GM19372 (cell line): ENCODE measurements around the gene GLCE.
"Not testable (repeated sequence)": the region's sequence is repeated elsewhere in the genome, so short reads cannot be mapped to it uniquely, and the experiment has no call there.

ENCODE experiments used
- ATAC-seq: cut with Tn5 transposase; IDR thresholded peaks from one replicate; pipeline ENCODE4 v1.9.1; 2021; ENCODE audit warnings: mild to moderate bottlenecking, low read depth, moderate library complexity; ENCODE audit not compliant: unreplicated experiment

Gene GLCE

DNA sequence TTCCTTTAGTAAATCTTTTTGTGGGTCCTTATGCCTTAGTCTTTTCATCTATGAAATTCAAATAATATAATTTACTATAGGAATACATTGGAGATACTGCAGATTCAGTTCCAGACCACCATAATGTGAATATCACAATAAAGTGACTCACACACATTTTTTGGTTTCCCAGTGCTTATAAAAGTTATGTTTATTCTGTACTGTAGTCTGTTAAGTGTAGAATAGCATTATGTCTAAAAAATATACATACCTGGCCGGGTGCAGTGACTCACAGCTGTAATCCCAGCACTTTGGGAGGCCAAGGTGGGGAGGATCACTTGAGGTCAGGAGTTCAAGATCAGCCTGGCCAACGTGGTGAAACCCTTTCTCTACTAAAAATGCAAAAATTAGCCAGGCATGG, 84.4 kb downstream of the GLCE start:
- no peak for ATAC-seq

DNA sequence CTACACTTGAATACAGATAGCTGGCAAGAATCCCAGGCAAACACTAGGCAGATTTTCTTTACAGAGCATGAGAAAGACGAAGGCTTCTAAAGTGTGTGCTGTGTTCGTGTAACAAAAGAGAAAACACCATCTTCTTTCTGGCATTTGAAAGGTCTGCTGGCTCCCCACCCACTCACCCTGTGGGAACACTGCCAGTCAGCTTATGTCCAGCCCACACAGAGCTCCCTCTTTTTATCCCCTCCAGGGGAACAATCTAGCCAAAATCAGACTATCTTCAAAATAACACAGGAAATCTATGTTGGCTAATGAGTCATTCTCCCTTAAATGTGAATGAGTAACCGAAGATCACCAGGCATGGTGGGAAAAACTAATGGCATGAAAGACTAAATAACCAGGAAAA, 92.7 kb downstream of the GLCE start:
- no peak for ATAC-seq

- ATAC-seq, result no peak
Observed at GRCh38 chr15:69265347-69265955, 105.0 kb downstream of the GLCE start.

- ATAC-seq, result no peak
Observed at GRCh38 chr15:69271217-69271616, 110.8 kb downstream of the GLCE start.

DNA sequence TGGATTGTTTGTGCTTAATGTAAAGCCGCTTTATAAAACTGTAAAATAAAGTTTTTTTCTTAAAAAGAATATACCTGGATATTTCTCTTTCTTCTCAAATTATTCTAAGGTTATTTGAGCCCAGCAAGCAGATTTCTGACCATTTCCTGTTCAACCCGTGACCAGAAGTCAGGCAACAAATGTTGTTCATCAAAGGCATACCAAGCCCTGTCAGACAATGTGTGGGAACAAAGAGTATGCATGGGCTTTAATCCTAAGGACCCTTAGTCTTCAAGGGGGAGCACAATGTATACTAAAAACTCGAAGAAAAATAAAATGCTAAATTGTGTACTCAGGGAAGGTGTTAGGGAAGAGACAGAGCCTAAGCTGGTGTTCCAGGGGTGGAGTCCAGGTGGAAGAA, 111.7 kb downstream of the GLCE start:
- no peak for ATAC-seq

GRCh38 chr15:69272891-69273290, 112.5 kb downstream of the GLCE start:
- ATAC-seq, result no peak

DNA sequence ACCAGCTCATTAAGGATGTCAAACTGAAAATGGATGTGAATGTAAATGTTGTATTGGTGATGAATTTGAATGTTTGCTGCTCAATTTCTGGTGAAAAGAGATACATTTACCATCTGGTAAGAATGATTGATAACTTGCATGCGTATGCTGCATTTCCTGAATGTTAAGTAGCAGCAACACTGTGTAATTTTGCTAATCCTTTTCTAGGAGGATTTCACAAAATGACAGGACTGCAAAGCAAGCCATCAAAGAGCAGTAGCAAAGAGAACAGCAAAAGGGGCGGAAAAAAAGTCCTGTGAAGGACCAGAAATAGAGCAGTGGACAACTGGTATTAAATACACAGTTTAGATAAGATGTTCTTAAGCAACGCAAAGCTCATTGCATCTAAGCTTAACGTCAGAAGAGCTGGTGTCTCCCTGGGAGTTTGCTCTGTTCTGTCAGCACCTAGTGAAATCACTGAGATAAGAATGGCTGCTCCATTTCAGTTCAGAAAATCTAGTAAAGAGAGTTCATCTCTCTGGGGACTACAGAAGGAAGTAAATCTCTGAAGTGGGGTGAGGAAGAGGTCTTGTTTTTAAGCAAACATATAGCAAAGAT, 114.7 kb downstream of the GLCE start:
- no peak for ATAC-seq

GRCh38 chr15:69275933-69276560, 115.6 kb downstream of the GLCE start:
- no peak for ATAC-seq

DNA sequence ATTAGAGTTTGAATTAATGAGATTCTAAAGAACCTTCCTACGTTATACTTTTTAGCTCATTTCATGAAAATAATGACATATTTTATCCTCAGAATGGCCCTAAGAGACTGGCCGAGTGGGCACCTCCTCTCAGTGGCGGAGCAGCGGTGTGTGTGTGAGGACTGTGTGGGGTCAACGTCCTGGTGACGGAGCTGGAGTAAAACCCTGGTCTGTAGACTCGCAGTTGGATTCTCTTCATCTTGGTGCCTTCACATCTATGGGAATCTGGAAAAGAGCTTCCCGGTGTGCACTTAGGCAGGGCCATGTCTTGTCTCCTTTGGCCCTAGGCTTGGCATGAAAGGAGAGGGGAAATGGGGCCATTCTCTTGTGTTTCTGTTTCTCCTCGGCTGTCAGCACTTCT, 116.9 kb downstream of the GLCE start:
- ATAC-seq, result no peak

DNA sequence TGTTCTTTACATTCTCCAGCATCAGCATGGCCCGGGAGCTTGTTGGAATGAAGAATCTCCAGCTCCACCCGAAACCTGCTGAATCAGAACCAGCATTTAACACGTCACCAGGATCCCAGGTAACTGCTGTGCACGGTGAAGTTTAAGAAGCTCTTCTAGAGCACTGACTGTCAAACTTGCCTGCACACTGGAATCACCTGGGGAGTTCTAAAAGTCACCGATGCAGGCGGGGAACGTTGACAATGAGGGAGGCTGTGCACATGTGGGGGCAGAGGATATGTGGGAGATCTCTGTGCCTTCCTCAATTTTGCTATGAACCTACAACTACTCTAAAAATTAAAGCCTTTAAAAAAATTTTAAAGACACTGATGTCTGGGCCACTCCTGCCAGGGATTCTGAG, 119.2 kb downstream of the GLCE start:
- ATAC-seq, result no peak

GRCh38 chr15:69280783-69281182, 120.3 kb downstream of the GLCE start:
- ATAC-seq, result no peak

DNA sequence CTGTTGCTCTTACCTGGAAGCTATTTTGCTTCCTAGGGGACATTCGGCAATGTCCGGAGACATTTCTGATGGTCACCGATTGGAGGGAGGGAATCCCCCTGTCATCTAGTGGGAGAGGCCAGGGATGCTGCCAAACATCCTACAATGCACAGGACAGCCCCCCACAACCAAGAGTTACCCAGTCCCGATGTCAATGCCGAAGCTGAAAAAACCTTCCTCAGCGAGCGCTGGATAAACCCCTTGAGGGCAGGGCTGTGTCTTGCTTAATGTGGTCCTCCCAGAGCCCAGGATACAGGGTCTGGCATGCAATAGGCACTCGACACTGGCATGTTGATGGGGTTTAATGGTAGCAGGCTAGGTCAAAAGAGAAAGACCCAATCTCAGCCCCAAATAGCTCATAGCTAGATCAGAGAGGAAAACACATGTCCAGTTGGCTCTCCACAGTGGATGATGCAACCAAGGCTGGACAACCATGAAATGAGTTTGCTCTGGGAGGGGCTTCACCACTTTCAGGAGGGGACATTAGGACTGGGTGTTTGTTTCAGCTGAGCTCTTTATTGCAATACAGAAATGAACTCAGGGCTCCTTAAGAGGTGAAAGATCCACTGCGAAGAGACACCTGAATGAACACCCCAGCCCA, 121.8 kb downstream of the GLCE start:
- ATAC-seq, result no peak

- ATAC-seq, result no peak
Observed at GRCh38 chr15:69285834-69286233, 125.4 kb downstream of the GLCE start.

DNA sequence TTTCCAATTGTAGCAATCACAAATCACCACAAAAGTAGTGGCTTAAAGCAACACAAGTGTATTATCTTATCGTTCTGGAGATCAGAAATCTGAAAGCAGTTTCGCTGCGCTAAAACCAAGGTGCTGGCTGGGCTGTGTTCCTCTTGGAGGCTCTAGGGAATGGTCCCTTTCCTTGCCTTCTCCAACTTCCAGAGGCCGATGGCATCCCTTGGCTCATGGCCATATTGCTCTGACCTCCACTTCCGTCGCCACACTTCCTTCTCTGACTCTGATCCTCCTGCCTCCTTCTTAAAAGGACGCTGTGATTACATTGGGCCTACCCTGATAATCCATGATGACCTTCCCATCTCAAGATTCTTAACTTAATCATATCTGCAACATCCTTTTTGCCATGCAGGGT, 127.6 kb downstream of the GLCE start:
- ATAC-seq, result no peak

- no peak for ATAC-seq
Observed at GRCh38 chr15:69288531-69289341, 128.3 kb downstream of the GLCE start.

DNA sequence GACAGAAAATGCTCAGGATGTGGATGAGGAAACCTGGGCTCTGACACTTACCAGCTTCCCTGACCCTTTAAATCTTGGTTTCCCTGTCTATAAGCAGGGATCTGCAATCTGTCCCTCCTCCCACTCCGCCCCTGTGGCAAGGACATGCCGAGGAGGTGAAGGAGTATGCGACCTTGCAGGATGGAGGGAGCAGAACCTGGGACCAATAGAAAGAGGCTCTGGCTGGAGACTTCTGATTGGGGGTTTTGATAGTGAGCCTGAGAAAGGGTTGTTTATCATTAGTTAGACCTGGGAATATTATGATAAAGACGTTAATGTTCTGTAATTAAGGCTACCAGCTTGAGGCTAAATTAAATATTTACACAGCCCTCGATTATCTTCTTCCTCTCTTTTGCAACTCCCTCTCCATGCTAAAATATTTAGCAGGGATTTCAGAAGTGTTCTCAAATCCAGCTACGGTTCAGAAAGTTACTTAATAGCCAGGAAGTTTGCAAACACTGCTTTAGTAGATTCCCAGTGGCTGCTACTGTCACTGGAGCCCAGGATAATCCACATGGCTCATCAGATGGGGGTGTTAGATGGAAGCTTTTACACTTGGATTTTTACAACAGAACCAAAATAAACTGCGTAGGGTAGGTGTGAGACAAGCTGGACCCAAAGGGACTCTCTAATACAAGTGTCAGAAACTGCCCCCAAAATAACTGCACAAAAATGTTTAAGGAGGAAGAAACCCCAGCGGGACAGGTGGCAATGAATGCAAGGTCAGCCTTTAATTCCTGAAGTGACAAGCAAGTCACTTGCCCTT, 129.1 kb downstream of the GLCE start:
- no peak for ATAC-seq

DNA sequence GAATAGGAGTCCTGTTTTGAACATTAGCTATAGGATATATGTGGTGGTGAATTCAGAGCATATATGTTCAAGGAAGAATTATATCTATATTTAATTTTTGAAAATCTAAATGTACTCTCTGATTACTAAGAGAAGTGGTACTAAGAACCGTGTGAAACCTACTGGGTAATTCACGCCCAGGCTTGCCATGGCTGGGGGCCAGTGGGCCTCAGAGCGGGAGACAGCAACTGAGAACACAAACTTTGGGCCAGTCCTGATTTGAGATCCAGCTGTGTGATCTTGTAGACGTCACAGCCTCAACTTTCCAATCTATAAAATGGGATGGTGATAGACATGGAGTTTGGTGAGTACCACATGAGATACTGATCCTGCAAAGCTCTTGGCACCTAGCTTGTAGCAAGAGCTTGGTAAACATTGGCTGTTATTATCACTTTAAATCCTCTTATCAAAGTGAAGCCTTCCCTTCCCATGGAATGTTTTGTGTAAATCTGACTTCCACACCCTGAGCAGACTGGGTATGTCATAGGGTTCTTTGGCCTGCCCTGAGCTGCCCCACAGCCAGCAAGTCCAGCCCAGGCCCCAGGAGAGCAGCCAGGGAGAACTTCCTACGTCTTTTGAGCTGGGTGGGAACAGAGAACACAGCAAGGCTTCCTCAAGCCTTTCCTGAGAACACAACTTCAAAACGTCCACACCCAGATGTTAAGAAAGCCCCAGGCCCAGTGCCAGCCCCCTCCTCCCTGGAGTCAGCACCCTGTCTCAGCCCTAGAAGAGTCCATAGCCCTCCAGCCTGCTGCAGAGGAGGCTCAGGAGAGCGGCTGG, 130.1 kb downstream of the GLCE start:
- ATAC-seq, result no peak

DNA sequence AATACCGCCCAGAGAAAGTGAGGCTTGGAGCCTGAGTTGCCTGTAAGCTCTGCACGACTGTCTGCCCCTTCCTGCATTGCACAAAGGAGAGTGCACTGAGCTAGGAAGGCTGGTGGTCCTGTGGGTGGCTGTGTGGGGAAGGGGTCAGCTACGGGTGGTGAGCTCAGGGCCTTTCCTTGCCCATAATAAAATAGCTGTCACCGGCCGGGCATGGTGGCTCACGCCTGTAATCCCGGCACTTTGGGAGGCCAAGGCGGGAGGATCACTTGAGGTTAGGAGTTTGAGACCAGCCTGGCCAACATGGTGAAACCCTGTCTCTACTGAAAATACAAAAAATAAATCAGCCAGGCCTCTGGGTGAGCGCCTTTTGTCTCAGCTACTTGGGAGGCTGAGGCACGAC, 131.2 kb downstream of the GLCE start:
- not testable (repeated sequence) for ATAC-seq

DNA sequence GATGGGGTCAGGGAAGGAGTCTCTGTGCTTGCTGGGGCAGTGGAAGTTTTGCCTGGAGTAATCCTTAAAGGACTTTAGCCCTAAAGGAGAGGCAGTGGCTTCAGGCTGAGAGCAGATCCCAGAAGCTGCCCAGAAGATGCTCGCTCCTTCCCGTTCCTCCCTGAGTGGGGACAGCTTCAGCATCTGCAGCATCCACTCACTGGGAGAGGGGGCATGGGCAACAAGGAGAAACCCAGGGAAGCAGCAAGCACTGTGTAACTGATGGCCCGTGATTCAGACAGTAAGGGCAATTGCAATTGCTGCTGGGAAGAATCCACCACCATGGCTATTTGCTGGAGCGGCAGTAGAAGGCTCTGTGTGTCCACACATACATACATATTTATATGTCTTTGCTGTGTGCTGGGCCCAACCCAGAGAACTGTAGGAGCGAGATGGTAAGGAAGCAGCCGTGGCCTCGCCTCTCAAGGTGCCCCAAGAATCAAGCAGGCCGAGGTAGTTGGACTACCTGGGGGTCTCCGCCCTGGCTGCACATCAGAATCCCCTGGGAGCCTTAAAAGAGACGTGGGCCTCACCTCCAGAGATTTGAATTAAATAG, 132.5 kb downstream of the GLCE start:
- no peak for ATAC-seq
